Measurements from ENCODE around the gene RNF25.
"Not testable (repeated sequence)": the region's sequence is repeated elsewhere in the genome, so short reads cannot be mapped to it uniquely, and the experiment has no call there.

The RNF25 gene

GRCh38 chr2:218694405-218695145, 22.8 kb upstream of the RNF25 start:
- Histone ChIP-seq H3K9me3 (ENCODE audit: insufficient read depth, low read length) (no peaks in the 10 kb centered on the region), H2AFZ (ENCODE audit: low read depth, low read length, severe bottlenecking) (no peak overlapping the region), H3K79me2 (ENCODE audit: insufficient read depth, low read length) (no peaks in the 10 kb centered on the region), H3K4me3 (ENCODE audit: insufficient read depth, low read length, poor library complexity, severe bottlenecking) (no peak overlapping the region), H3K4me2 (ENCODE audit: low read depth, low read length, poor library complexity, severe bottlenecking) (no peak overlapping the region), H3K9me2 (replicated peaks; ENCODE audit: insufficient read depth, low read length) (no peaks in the 10 kb centered on the region), H3F3A (ENCODE audit: insufficient read depth) (no peaks in the 10 kb centered on the region), H3K27me3 (ENCODE audit: low read length) (no peaks in the 10 kb centered on the region), H4K20me1 (ENCODE audit: low read depth, low read length) (no peaks in the 10 kb centered on the region), H3K9ac (ENCODE audit: low read length) (no peak overlapping the region), H3K27ac (ENCODE audit: low read depth, low read length) (no peak overlapping the region), H3K36me3 (ENCODE audit: low read length) (no peaks in the 10 kb centered on the region)
- TF ChIP-seq CTCF (IDR thresholded peaks at IDR 0.05; ENCODE audit: insufficient read depth, low read length, poor library complexity, severe bottlenecking) (no peak), EZH2phosphoT487 (conservative IDR thresholded peaks at IDR 0.05; ENCODE audit: low read length) (no peak)

GRCh38 chr2:218691234-218691633, 19.4 kb upstream of the RNF25 start:
- Histone ChIP-seq H3K9ac (ENCODE audit: low read length) (no peak overlapping the region), H3K4me2 (ENCODE audit: low read depth, low read length, poor library complexity, severe bottlenecking) (no peak overlapping the region), H3K9me3 (ENCODE audit: insufficient read depth, low read length) (no peaks in the 10 kb centered on the region), H3K27ac (ENCODE audit: low read depth, low read length) (no peak overlapping the region), H3K79me2 (ENCODE audit: insufficient read depth, low read length) (no peaks in the 10 kb centered on the region), H3K36me3 (ENCODE audit: low read length) (no peaks in the 10 kb centered on the region), H2AFZ (ENCODE audit: low read depth, low read length, severe bottlenecking) (no peak overlapping the region), H3K9me2 (replicated peaks; ENCODE audit: insufficient read depth, low read length) (no peaks in the 10 kb centered on the region), H3K27me3 (ENCODE audit: low read length) (no peaks in the 10 kb centered on the region), H4K20me1 (ENCODE audit: low read depth, low read length) (no peaks in the 10 kb centered on the region), H3K4me3 (ENCODE audit: insufficient read depth, low read length, poor library complexity, severe bottlenecking) (no peak overlapping the region), H3F3A (ENCODE audit: insufficient read depth) (no peaks in the 10 kb centered on the region)
- TF ChIP-seq EZH2phosphoT487 (conservative IDR thresholded peaks at IDR 0.05; ENCODE audit: low read length) (no peak), CTCF (IDR thresholded peaks at IDR 0.05; ENCODE audit: insufficient read depth, low read length, poor library complexity, severe bottlenecking) (no peak)

- not testable (repeated sequence) for H4K20me1 ChIP-seq (ENCODE audit: low read depth, low read length); H3K4me3 ChIP-seq (ENCODE audit: insufficient read depth, low read length, poor library complexity, severe bottlenecking); H3K27ac ChIP-seq (ENCODE audit: low read depth, low read length); H3K4me2 ChIP-seq (ENCODE audit: low read depth, low read length, poor library complexity, severe bottlenecking); H3K79me2 ChIP-seq (ENCODE audit: insufficient read depth, low read length); H2AFZ ChIP-seq (ENCODE audit: low read depth, low read length, severe bottlenecking); H3K9me2 ChIP-seq (replicated peaks; ENCODE audit: insufficient read depth, low read length); H3K27me3 ChIP-seq (ENCODE audit: low read length); H3K9ac ChIP-seq (ENCODE audit: low read length); H3K9me3 ChIP-seq (ENCODE audit: insufficient read depth, low read length); H3K36me3 ChIP-seq (ENCODE audit: low read length); H3F3A ChIP-seq (ENCODE audit: insufficient read depth)
- TF ChIP-seq CTCF (IDR thresholded peaks at IDR 0.05; ENCODE audit: insufficient read depth, low read length, poor library complexity, severe bottlenecking): peak; percentile 49
Observed at GRCh38 chr2:218687400-218688060, 15.7 kb upstream of the RNF25 start.

Measured in SU-DHL-6 (cell line).